Measurements from ENCODE around the gene C10orf67. TPM values are rescaled to one million over a fixed set of nuclear protein-coding genes. Genes with fewer than 3 reads are reported as not detected.

C10orf67 gene
- total RNA-seq, 1 experiment from 2014 or later: not detected

GRCh38 chr10:23294638-23295247 is 49.9 kb downstream of the C10orf67 start:
- peaks cover 4 to 5% of the 10 kb centered on the region in 2 experiments; a peak in 4 of 5 replicates for H3K9me3 Mint-ChIP-seq
- H3K4me1 Mint-ChIP-seq: peaks cover 5 to 11% of the 10 kb centered on the region in 2 experiments
- Histone ChIP-seq H3K9me3 (ENCODE audit: control insufficient read depth, low read depth, low read length) (no peaks in the 10 kb centered on the region), H2AK5ac (ENCODE audit: insufficient read length, low read length) (no peak overlapping the region), H3K79me2 (ENCODE audit: insufficient read depth, low read length) (no peaks in the 10 kb centered on the region), H3K4ac (ENCODE audit: low read depth, low read length) (no peak overlapping the region), H2BK12ac (ENCODE audit: insufficient read length, low read depth, low read length) (no peak overlapping the region), H3K27ac (ENCODE audit: insufficient read length, low read depth, low read length) (no peak overlapping the region), H2BK15ac (ENCODE audit: low read depth, low read length) (no peak overlapping the region), H4K8ac (replicated peaks; ENCODE audit: insufficient read length, low read depth, low read length) (no peak overlapping the region), H3K14ac (ENCODE audit: insufficient read depth, low read length) (no peak overlapping the region), H2BK20ac (ENCODE audit: low read depth, low read length, poor library complexity, severe bottlenecking) (no peak overlapping the region), H3K27me3 (ENCODE audit: insufficient read depth, low read length) (no peaks in the 10 kb centered on the region), H2AFZ (ENCODE audit: low read length) (no peak overlapping the region), H3K4me1 (ENCODE audit: insufficient read depth, low read length) (no peaks in the 10 kb centered on the region; the same call in 1 of the 2 replicates), H4K20me1 (ENCODE audit: control insufficient read depth, insufficient read depth, insufficient read length) (no peaks in the 10 kb centered on the region), H3K23me2 (ENCODE audit: insufficient read length, low read depth, low read length, poor library complexity, severe bottlenecking) (no peaks in the 10 kb centered on the region), H4K5ac (ENCODE audit: insufficient read length, low read depth, low read length) (no peak overlapping the region), H3K23ac (ENCODE audit: insufficient read length, low read depth, low read length) (no peak overlapping the region), H2BK5ac (ENCODE audit: insufficient read length, low read length) (no peak overlapping the region), H3K18ac (ENCODE audit: insufficient read length, low read depth, low read length) (no peak overlapping the region), H4K91ac (ENCODE audit: insufficient read length, low read depth, low read length) (no peak overlapping the region), H3K56ac (ENCODE audit: insufficient read length, low read depth, low read length) (no peak overlapping the region), H3K4me2 (ENCODE audit: insufficient read depth, insufficient read length, low read length) (no peak overlapping the region), H3K79me1 (ENCODE audit: insufficient read depth, low read depth, low read length, poor library complexity, severe bottlenecking) (no peaks in the 10 kb centered on the region), H3T11ph (ENCODE audit: low read length) (no peak overlapping the region), H2BK120ac (ENCODE audit: low read depth, low read length, poor library complexity, severe bottlenecking) (no peak overlapping the region), H3K9ac (ENCODE audit: extremely low read depth, insufficient read length, low read length) (no peak overlapping the region)
- TF ChIP-seq, protein P1, sequence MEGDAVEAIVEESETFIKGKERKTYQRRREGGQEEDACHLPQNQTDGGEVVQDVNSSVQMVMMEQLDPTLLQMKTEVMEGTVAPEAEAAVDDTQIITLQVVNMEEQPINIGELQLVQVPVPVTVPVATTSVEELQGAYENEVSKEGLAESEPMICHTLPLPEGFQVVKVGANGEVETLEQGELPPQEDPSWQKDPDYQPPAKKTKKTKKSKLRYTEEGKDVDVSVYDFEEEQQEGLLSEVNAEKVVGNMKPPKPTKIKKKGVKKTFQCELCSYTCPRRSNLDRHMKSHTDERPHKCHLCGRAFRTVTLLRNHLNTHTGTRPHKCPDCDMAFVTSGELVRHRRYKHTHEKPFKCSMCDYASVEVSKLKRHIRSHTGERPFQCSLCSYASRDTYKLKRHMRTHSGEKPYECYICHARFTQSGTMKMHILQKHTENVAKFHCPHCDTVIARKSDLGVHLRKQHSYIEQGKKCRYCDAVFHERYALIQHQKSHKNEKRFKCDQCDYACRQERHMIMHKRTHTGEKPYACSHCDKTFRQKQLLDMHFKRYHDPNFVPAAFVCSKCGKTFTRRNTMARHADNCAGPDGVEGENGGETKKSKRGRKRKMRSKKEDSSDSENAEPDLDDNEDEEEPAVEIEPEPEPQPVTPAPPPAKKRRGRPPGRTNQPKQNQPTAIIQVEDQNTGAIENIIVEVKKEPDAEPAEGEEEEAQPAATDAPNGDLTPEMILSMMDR (conservative IDR thresholded peaks at IDR 0.05): peak; percentile 72
- no peak overlapping the region for H3K4me3 Mint-ChIP-seq
- H3K27ac Mint-ChIP-seq: no peak overlapping the region
- DNase-seq: no peak
- WGBS (ENCODE audit: extremely low coverage, insufficient read length, low lambda C conversion rate): no CpG with 5 or more reads among the region's 5 CpGs
- H3K27me3 Mint-ChIP-seq (ENCODE audit: low read depth): peaks cover 9% of the 10 kb centered on the region
- H3K36me3 Mint-ChIP-seq (ENCODE audit: insufficient read depth in 1 of 3, low read depth in 3 of 3): peaks cover 0 to 3% (median 1%) of the 10 kb centered on the region in 3 experiments; a peak in 2 of 7 replicates

Data from H9 (cell line).